Measurements from ENCODE around the gene ANKIB1. TPM values are rescaled to one million over a fixed set of nuclear protein-coding genes. Genes with fewer than 3 reads are reported as not detected.

Gene ANKIB1
- total and polyA plus RNA-seq, 9 of the 15 experiments (the other 6 are each of a cell fraction or from before 2014, with no cell fraction given): 5.9 to 25.2 (median 16.1) TPM

- TF ChIP-seq REST (IDR thresholded peaks at IDR 0.05; ENCODE audit: borderline replicate concordance) (peak; percentile 82; the same call in 1 of the 2 replicates), REST (CRISPR knock-in tag; IDR thresholded peaks at IDR 0.05; ENCODE audit: low read depth) (no peak), ZNF146 (CRISPR knock-in tag; IDR thresholded peaks at IDR 0.05; ENCODE audit: unreplicated experiment) (peak; percentile 4), ZNF644 (tag; IDR thresholded peaks at IDR 0.05; ENCODE audit: low read depth) (peak; percentile 11; the same call in 1 of the 2 replicates), MAX (CRISPR knock-in tag; IDR thresholded peaks at IDR 0.05) (no peak)
Observed at GRCh38 chr7:92446869-92447344, 201.1 kb downstream of the ANKIB1 start (continued).

Data from K562 (cell line).